Activated CD4-positive, alpha-beta T cell treated with anti-CD3 and anti-CD28 coated beads for 4 hours (primary cell): Measurements from ENCODE around the gene CTSV.
A peak's percentile ranks its signal among the peaks of the same experiment; 100 is the strongest.
"Not testable (repeated sequence)": the region's sequence is repeated elsewhere in the genome, so short reads cannot be mapped to it uniquely, and the experiment has no call there.

ENCODE experiments used
- DNase-seq, 2 donors: peaks; one replicate each; pipeline ENCODE4 v3.0.0-alpha.2; 2020

The CTSV gene

GRCh38 chr9:97038611-97039513 lies at the start of gene CTSV:
TSS of gene CTSV (minus strand) at chr9:97039142. CDS start at chr9:97038043, 1,099 bp downstream.
- DNase-seq: peak; percentile 70 to 73

GRCh38 chr9:97087668-97088215 lies 48.8 kb upstream of the CTSV start:
- not testable (repeated sequence) for DNase-seq

GRCh38 chr9:97084562-97084991 lies 45.6 kb upstream of the CTSV start:
- DNase-seq: not testable (repeated sequence)

- no peak for DNase-seq
Measured at GRCh38 chr9:97078362-97078761, 39.4 kb upstream of the CTSV start.

- DNase-seq: no peak
Measured at GRCh38 chr9:97077452-97078295, 38.7 kb upstream of the CTSV start.

- not testable (repeated sequence) for DNase-seq
Measured at GRCh38 chr9:97076731-97077451, 37.9 kb upstream of the CTSV start.

GRCh38 chr9:97076238-97076637 lies 37.3 kb upstream of the CTSV start:
- DNase-seq: no peak

- no peak for DNase-seq
Measured at GRCh38 chr9:97075289-97075985, 36.5 kb upstream of the CTSV start.

GRCh38 chr9:97073506-97073905 lies 34.6 kb upstream of the CTSV start:
- no peak for DNase-seq

- DNase-seq: no peak
Measured at GRCh38 chr9:97072285-97072776, 33.4 kb upstream of the CTSV start.

- DNase-seq: not testable (repeated sequence)
Measured at GRCh38 chr9:97070325-97070724, 31.4 kb upstream of the CTSV start.

- no peak for DNase-seq
Measured at GRCh38 chr9:97067490-97067889, 28.5 kb upstream of the CTSV start.

- DNase-seq: no peak
Measured at GRCh38 chr9:97064176-97064575, 25.2 kb upstream of the CTSV start.

GRCh38 chr9:97060796-97061195 lies 21.9 kb upstream of the CTSV start:
- no peak for DNase-seq

- DNase-seq: no peak
Measured at GRCh38 chr9:97059626-97060025, 20.7 kb upstream of the CTSV start.

GRCh38 chr9:97057651-97058050 lies 18.7 kb upstream of the CTSV start:
- DNase-seq: no peak

GRCh38 chr9:97055891-97056290 lies 16.9 kb upstream of the CTSV start:
- DNase-seq: not testable (repeated sequence)

GRCh38 chr9:97053717-97054116 lies 14.8 kb upstream of the CTSV start:
- DNase-seq: no peak

GRCh38 chr9:97052735-97053134 lies 13.8 kb upstream of the CTSV start:
- no peak for DNase-seq

GRCh38 chr9:97046228-97046627 lies 7.3 kb upstream of the CTSV start:
- no peak for DNase-seq

GRCh38 chr9:97045300-97045699 lies 6.4 kb upstream of the CTSV start:
- no peak for DNase-seq

- DNase-seq: no peak
Measured at GRCh38 chr9:97041898-97042297, 3.0 kb upstream of the CTSV start.
